HG03439 (cell line): Measurements from ENCODE around the gene KIAA0319L.
"Not testable (repeated sequence)": the region's sequence is repeated elsewhere in the genome, so short reads cannot be mapped to it uniquely, and the experiment has no call there.

Source experiments
- ATAC-seq: cut with Tn5 transposase; IDR thresholded peaks from one replicate; pipeline ENCODE4 v1.9.1; 2021; ENCODE audit warnings: mild to moderate bottlenecking, moderate library complexity; ENCODE audit not compliant: unreplicated experiment

The KIAA0319L gene

GRCh38 chr1:35557118-35557610 lies at the start of gene KIAA0319L:
KIAA0319L (minus strand) TSS chr1:35557403; CDS start chr1:35554491, 2,912 bp downstream.
- peak; percentile 79 for ATAC-seq

GRCh38 chr1:35605867-35606182 lies 48.6 kb upstream of the KIAA0319L start:
- no peak for ATAC-seq

- ATAC-seq, result no peak
Measured at GRCh38 chr1:35605071-35605866, 48.1 kb upstream of the KIAA0319L start.

- no peak for ATAC-seq
Measured at GRCh38 chr1:35603941-35604340, 46.7 kb upstream of the KIAA0319L start.

- no peak for ATAC-seq
Measured at GRCh38 chr1:35603468-35603867, 46.3 kb upstream of the KIAA0319L start.

GRCh38 chr1:35600593-35600992 lies 43.4 kb upstream of the KIAA0319L start:
- no peak for ATAC-seq

- ATAC-seq, result no peak
Measured at GRCh38 chr1:35599411-35599810, 42.2 kb upstream of the KIAA0319L start.

GRCh38 chr1:35598895-35599294 lies 41.7 kb upstream of the KIAA0319L start:
- ATAC-seq, result no peak

GRCh38 chr1:35597870-35598269 lies 40.7 kb upstream of the KIAA0319L start:
- ATAC-seq, result no peak

- no peak for ATAC-seq
Measured at GRCh38 chr1:35595684-35596083, 38.5 kb upstream of the KIAA0319L start.

- ATAC-seq, result no peak
Measured at GRCh38 chr1:35594005-35594760, 37.0 kb upstream of the KIAA0319L start.

- no peak for ATAC-seq
Measured at GRCh38 chr1:35592991-35593769, 36.0 kb upstream of the KIAA0319L start.

GRCh38 chr1:35591211-35591610 lies 34.0 kb upstream of the KIAA0319L start:
- no peak for ATAC-seq

GRCh38 chr1:35590476-35591040 lies 33.4 kb upstream of the KIAA0319L start:
- ATAC-seq, result no peak

- no peak for ATAC-seq
Measured at GRCh38 chr1:35589516-35590427, 32.6 kb upstream of the KIAA0319L start.

GRCh38 chr1:35588197-35588910 lies 31.2 kb upstream of the KIAA0319L start:
- ATAC-seq, result no peak

- no peak for ATAC-seq
Measured at GRCh38 chr1:35587736-35588135, 30.5 kb upstream of the KIAA0319L start.

GRCh38 chr1:35586808-35587207 lies 29.6 kb upstream of the KIAA0319L start:
- no peak for ATAC-seq

- ATAC-seq, result not testable (repeated sequence)
Measured at GRCh38 chr1:35585805-35586204, 28.6 kb upstream of the KIAA0319L start.
